Breast epithelium (tissue), 4 donors: Measurements from ENCODE around the gene GLI3. TPM values are rescaled to one million over a fixed set of nuclear protein-coding genes. Genes with fewer than 3 reads are reported as not detected.

Experiments used
- DNase-seq, 2 donors: peaks; one replicate each; pipeline ENCODE4 v3.0.0-alpha.2; 2019; ENCODE audit warnings: low spot score in 2 of 2
- H3K27ac ChIP-seq, 2 donors: fragments of 200-600 bp; sonication (generic) in 1 of 2; one replicate each; pipeline ENCODE4 v1.5.1; 2016 to 2019; ENCODE audit warnings: mild to moderate bottlenecking in 1 of 2
- H3K27me3 ChIP-seq, 2 donors: fragments of 200-600 bp; sonication (generic) in 1 of 2; one replicate each; pipeline versions ENCODE4 v1.5.1 to v1.6.0; 2017 to 2019; ENCODE audit warnings: control low read depth in 1 of 2, mild to moderate bottlenecking in 1 of 2
- H3K36me3 ChIP-seq: fragments of 200-600 bp; one replicate; pipeline ENCODE4 v1.5.1; 2019
- H3K4me1 ChIP-seq, 2 donors: fragments of 200-600 bp; sonication (generic); one replicate each; pipeline ENCODE4 v1.5.1; 2016 to 2019; ENCODE audit warnings: control low read depth in 1 of 2
- H3K4me3 ChIP-seq, 3 donors: fragments of 200-600 bp; sonication (generic); 1 replicate in 2 of 3; 2 replicates in 1 of 3; pipeline ENCODE4 v1.5.1; 2016 to 2019; ENCODE audit warnings: mild to moderate bottlenecking in 3 of 3, moderate library complexity in 2 of 3
- H3K9me3 ChIP-seq, 2 donors: fragments of 200-600 bp; sonication (generic) in 1 of 2; one replicate each; pipeline ENCODE4 v1.5.1; 2016 to 2019; ENCODE audit warnings: control low read depth in 1 of 2
- POLR2A ChIP-seq: fragments of 450-650 bp; IDR thresholded peaks from one replicate; pipeline ENCODE4 v1.6.1; 2016; ENCODE audit warnings: antibody characterized with exemption, mild to moderate bottlenecking, moderate library complexity
- POLR2AphosphoS5 ChIP-seq, 3 donors: sonication (generic); formaldehyde crosslinking; IDR thresholded peaks; one replicate each; pipeline ENCODE4 v1.6.1; 2017; ENCODE audit warnings: antibody characterized with exemption in 3 of 3
- intact Hi-C: fragments of 100-400 bp; cut with DNase I; formaldehyde crosslinking; loops from one replicate; pipeline ENCODE4 v1.15.1; 2023; ENCODE audit warnings: low total_unique reads
- total RNA-seq, 3 donors: library from RNA; depleted of rRNA; stranded (reverse); fragments of >200 nt; gene quantifications; one replicate each; pipeline ENCODE4 v1.1.0, GENCODE V29; 2016
- TF ChIP-seq, protein P1 (sequence below), 3 donors: fragments of 450-650 bp; IDR thresholded peaks; one replicate each; pipeline ENCODE4 v1.5.1; 2016 to 2017; ENCODE audit warnings: antibody characterized with exemption in 3 of 3, mild to moderate bottlenecking in 3 of 3, moderate library complexity in 3 of 3

GLI3 gene
- total RNA-seq, 3 donors from 2014 or later = 10.2 to 29.9 (median 22.6) TPM

- Histone ChIP-seq H3K4me3 (no peak overlapping the region), H3K27me3 (no peaks in the 10 kb centered on the region), H3K9me3 (no peaks in the 10 kb centered on the region), H3K4me1 (no peaks in the 10 kb centered on the region), H3K36me3 (no peaks in the 10 kb centered on the region), H3K27ac (no peak overlapping the region)
- no peak for DNase-seq
- intact Hi-C loops = no loop called here
- TF ChIP-seq POLR2AphosphoS5 (IDR thresholded peaks at IDR 0.05) (no peak), POLR2A (no peak)
- TF ChIP-seq, protein P1, sequence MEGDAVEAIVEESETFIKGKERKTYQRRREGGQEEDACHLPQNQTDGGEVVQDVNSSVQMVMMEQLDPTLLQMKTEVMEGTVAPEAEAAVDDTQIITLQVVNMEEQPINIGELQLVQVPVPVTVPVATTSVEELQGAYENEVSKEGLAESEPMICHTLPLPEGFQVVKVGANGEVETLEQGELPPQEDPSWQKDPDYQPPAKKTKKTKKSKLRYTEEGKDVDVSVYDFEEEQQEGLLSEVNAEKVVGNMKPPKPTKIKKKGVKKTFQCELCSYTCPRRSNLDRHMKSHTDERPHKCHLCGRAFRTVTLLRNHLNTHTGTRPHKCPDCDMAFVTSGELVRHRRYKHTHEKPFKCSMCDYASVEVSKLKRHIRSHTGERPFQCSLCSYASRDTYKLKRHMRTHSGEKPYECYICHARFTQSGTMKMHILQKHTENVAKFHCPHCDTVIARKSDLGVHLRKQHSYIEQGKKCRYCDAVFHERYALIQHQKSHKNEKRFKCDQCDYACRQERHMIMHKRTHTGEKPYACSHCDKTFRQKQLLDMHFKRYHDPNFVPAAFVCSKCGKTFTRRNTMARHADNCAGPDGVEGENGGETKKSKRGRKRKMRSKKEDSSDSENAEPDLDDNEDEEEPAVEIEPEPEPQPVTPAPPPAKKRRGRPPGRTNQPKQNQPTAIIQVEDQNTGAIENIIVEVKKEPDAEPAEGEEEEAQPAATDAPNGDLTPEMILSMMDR (IDR thresholded peaks at IDR 0.05) = no peak
Measured at GRCh38 chr7:41984888-41985287, 252.1 kb downstream of the GLI3 start.

DNA sequence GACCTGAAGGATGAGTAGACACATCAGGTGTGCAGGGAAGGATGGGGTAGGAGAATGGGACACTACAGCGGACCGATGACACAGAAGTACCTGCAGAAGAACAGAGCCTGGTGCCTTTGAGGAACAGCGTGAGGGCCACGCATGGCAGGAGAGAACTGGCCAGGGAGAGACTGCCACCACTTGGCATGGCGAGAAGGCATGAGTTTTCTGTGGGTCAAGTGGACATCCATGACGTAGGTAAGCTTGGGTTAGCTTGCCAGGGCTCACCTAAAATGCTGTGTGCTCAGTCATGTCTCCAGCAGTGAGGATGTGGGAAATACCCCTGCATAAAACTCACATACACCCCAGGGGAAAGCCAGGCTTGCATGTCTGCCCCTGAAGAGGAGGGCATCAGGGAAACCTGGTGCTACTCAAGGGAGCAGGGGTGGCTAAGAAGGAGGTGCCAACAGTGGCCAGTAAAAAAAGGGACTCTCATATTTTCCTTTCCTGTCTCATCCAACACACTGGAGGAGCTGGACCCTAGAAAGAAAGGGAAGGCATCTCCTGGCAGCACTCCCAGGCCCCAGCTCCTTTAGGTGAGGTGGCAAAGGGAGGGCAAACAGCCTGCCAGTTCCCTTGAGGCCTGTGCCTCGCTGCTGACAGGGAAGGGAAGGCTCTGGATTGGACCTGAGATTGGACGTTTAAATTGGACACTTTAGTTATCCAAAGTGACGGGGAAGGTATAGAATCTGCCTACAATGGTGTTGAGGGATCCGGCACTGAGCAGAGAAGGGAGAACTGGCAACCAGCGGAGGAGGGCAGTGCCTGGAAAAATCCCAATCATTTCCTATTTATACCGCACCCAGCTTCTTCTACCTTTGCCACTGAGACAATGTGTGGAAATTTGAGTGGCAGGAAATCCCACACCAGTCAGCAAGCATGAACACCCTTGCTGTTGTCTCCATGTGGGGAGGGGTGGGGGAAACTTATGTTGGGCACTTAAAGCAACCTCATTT lies 255.7 kb downstream of the GLI3 start:
- no peaks in the 10 kb centered on the region for H3K27me3 ChIP-seq
- no peaks in the 10 kb centered on the region for H3K36me3 ChIP-seq
- no peak for DNase-seq
- H3K9me3 ChIP-seq = no peaks in the 10 kb centered on the region
- intact Hi-C loops = no loop called here
- TF ChIP-seq, protein P1 (IDR thresholded peaks at IDR 0.05) = no peak
- TF ChIP-seq POLR2A = no peak
- no peak for TF ChIP-seq POLR2AphosphoS5 (IDR thresholded peaks at IDR 0.05)
- no peak overlapping the region for H3K4me3 ChIP-seq
- no peaks in the 10 kb centered on the region for H3K4me1 ChIP-seq
- peak overlapping the region; percentile 33 to 57 for H3K27ac ChIP-seq

- Histone ChIP-seq H3K27ac (no peak overlapping the region), H3K4me3 (no peak overlapping the region), H3K9me3 (no peaks in the 10 kb centered on the region), H3K36me3 (no peaks in the 10 kb centered on the region), H3K27me3 (no peaks in the 10 kb centered on the region), H3K4me1 (peaks cover 0 to 4% of the 10 kb centered on the region in 2 donors)
- no peak for DNase-seq
- TF ChIP-seq, protein P1 (IDR thresholded peaks at IDR 0.05) = peak; percentile 52 to 61 (median 58)
- no peak for TF ChIP-seq POLR2AphosphoS5 (IDR thresholded peaks at IDR 0.05)
- intact Hi-C loops = no loop called here
Measured at GRCh38 chr7:41979834-41980307, 257.1 kb downstream of the GLI3 start.

- DNase-seq = no peak
- Histone ChIP-seq H3K4me1 (peaks cover 0 to 4% of the 10 kb centered on the region in 2 donors), H3K4me3 (no peak overlapping the region), H3K27me3 (no peaks in the 10 kb centered on the region), H3K9me3 (no peaks in the 10 kb centered on the region), H3K27ac (peak overlapping the region in 1 of 2 donors; percentile 19), H3K36me3 (no peaks in the 10 kb centered on the region)
- intact Hi-C loops = no loop called here
- TF ChIP-seq POLR2A = no peak
- no peak for TF ChIP-seq POLR2AphosphoS5 (IDR thresholded peaks at IDR 0.05)
- TF ChIP-seq, protein P1 (IDR thresholded peaks at IDR 0.05) = no peak
Measured at GRCh38 chr7:41978858-41979257, 258.2 kb downstream of the GLI3 start.

DNA sequence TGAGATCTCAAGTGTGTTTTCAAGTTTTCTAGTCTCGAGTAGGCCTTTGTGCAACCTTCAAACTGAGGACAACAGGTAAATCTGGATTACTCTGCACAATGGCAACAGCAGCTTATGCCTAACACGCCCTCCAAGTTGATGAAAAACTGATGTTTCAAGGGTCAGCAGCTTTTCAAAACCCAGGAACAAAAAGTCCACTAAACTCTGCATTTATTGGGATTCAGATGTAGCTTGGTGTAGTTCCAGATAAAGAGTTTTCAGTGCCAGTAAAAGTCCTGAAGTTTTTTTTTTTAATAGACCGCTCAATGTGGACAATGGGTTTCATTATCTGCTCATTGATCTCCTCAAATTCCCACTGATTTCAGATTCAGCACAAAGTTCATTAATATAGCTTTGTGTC lies 259.3 kb downstream of the GLI3 start:
- TF ChIP-seq, protein P1 (IDR thresholded peaks at IDR 0.05) = no peak
- TF ChIP-seq POLR2A = no peak
- Histone ChIP-seq H3K27me3 (no peaks in the 10 kb centered on the region), H3K4me3 (no peak overlapping the region), H3K9me3 (no peaks in the 10 kb centered on the region), H3K4me1 (peaks cover 0 to 4% of the 10 kb centered on the region in 2 donors), H3K36me3 (no peaks in the 10 kb centered on the region), H3K27ac (peak overlapping the region in 1 of 2 donors; percentile 73)
- intact Hi-C loops = loop anchor here (1.0 to 2.0 kb wide), 2 partner anchors 33 to 41 kb away; no protein-coding TSS in a partner anchor
- no peak for DNase-seq
